Posterior cingulate gyrus (tissue), 11 donors: Measurements from ENCODE around the gene KARS1.
"Not testable (repeated sequence)": the region's sequence is repeated elsewhere in the genome, so short reads cannot be mapped to it uniquely, and the experiment has no call there.

Source experiments
- DNase-seq, 10 donors: peaks; one replicate each; pipeline versions ENCODE4 v3.0.0 to v3.0.0-alpha.2; 2020 to 2021; ENCODE audit warnings: mixed read lengths in 3 of 10
- intact Hi-C: fragments of 100-400 bp; cut with DNase I; formaldehyde crosslinking; loops from one replicate; pipeline ENCODE4 v1.15.1; 2023

Gene KARS1

DNA sequence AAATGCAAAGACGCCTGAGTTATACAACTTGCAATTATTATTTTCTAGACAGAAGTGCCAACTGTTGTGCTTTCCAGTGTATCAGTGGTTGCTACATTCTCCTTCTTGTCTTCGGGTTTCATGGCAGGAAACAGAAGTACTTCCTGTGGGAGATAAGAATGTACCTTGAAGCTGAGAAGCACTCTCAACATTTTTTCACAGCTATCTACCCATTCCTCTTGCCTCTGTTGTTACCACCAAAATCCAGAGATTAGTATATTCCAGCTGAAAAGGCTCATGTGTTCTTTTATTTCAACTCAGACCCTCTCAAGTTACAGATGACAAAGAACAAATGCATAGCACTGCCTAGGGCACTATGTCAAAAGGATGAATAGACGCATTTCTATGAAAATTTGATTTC, 19.6 kb downstream of the KARS1 start:
- intact Hi-C loops: loop anchor here (10.0 kb wide), 1 partner anchor 163 kb away; the partner anchor contains the start of gene TMEM170A
- DNase-seq: no peak

DNA sequence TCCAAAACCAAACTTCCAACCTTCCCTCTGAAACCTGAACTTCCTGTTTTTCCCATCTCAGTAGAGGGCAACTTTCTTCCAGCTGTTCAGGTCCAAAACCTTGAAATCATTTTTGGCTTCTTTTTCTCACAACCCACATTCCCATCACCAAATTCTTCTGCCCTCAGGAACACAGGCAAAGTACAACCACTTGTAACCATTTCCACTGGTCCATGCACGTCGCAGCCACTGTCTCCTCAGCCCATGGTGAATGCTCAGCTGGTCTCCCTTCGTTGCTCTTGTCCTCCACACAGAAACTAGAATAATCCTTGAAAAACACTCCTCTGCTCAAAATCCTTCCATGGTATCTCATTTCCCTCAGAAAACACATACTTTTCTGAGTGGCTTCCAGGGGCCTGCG, 20.7 kb downstream of the KARS1 start:
- DNase-seq: no peak
- intact Hi-C loops: loop anchor here (10.0 kb wide), 1 partner anchor 162 kb away; the partner anchor contains the start of gene TMEM170A

DNA sequence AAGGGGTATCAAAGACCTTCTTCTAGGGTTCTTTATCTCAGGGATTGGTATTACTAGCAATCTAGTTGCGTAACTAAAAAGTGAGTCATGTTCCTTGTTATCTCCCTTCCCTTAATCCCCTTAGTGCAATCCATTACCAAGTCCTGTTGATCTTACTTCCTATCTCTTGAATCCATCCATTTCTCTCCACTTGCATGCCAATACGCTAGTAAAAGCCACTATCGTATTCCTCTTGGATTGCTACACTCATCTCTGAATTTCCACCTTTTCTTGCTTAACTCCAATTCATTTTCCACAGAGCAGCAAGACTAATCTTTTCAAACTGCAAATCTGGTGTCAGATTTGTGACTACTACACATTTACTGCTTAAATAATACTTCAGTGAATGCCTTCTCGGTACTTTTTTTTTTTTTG, 22.5 kb downstream of the KARS1 start:
- DNase-seq: no peak

DNA sequence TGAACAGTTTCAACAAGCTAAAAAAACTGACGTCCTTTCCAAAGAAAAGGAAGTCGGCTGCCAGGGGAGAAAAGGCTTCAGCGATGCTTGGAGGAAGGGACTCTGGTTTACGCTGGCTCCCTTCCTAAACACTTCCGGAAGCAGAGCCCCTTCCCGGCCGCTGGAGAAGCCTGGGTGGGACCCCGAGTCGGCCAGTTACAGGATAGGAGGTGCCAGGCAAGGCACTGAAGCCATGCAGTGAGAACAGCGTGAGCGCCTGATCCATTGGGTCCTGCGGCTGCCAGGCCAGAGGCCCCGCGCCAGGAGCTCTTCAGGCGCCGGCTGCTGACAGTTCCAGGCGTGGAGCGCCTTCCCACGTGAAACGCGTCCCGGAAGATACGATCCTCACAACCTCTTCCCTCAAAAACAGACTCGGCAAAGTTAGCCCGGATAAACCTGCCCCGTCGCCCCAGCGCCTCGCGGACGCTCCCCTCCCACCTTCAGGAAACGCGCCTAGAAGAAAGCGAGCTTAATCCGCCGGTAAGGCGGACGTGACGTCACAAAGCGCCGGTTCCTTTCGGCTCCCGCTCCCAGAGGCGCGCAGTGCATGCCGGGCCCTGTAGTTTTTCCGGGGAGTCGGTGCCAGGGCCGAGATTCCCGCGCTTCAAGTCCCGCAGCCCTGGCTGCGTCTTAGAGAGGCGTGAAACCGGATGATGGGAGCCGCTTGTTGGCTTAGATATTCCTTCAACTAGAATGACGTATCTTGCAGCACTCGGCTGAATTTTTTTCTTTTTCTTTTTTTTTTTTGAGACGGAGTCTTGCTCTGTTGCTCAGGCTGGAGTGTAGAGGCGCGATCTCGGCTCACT, 24.5 kb downstream of the KARS1 start, which contains the start of gene ADAT1:
Gene ADAT1, minus strand, starts transcription at position 521 of the 845 bp plus-strand sequence. CDS start 2,482 bp downstream, outside the sequence.
- intact Hi-C loops: loop anchor here (1.0 to 10.0 kb wide), 3 partner anchors 24 to 158 kb away; partner anchors contain the start of genes KARS1, TERF2IP, TMEM170A and TMEM231
- DNase-seq: peak; percentile 95 to 99 (median 98)

More for the DNA sequence above, 22.5 kb downstream of the KARS1 start:
- intact Hi-C loops: loop anchor here (5.0 to 10.0 kb wide), 2 partner anchors 68 to 160 kb away; partner anchors contain the start of genes TMEM170A and TMEM231

DNA sequence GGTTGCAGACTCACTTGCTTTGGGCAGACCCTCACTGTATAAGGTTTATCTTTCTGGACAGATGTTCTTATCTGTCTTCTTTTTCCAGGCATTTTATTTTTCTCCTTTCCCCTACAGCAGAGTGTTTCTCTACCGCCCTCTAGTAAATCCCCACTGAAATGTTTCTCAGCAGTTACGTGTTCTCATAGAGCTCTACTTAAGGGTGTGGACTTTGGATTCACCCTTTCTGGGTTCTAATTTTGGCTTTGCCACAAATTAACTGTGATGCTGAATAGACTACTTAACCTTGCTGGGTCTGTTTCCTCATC, 26.3 kb downstream of the KARS1 start:
- intact Hi-C loops: loop anchor here (5.0 to 10.0 kb wide), 2 partner anchors 64 to 156 kb away; partner anchors contain the start of genes TMEM170A and TMEM231
- DNase-seq: no peak

DNA sequence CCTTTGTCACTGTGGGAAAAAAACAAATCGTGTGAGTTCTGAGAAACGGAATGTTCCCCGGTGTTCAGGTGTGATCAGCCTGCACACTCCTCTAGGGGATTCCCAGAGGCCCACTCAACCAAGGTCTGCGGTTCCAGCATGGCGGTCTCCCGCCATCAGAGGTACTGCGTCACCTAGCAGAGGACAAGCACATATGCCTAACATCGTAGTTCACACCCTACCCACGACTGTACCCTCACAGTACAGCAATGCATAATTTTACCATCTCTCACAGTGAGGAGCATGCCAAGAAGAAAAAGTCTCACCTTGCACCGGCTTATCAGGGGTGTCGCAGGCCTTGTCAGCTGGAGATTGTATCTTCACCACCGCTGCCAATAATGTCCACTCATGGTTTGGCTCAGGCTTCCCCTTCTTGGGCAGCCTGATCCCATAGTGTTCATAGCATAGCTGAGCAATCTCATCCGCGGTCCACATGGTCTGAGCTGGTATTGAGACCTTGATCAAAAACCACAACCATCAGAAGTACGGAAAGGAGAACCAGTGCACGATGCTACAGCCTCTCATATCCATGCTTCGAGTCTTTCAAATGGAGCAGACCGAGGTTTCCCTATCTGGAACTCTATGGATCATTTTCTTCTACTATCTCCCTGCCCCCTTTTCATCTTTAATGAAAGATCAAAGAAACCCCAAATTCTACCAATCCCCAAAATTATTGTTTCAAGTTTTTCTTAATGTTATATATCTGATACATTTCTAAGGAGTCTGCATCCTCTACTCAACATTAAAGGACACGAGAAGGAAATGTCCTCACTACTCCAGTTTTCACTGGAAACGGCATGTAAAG, 26.9 kb downstream of the KARS1 start:
- DNase-seq: no peak
- intact Hi-C loops: loop anchor here (5.0 to 10.0 kb wide), 2 partner anchors 63 to 156 kb away; partner anchors contain the start of genes TMEM170A and TMEM231

DNA sequence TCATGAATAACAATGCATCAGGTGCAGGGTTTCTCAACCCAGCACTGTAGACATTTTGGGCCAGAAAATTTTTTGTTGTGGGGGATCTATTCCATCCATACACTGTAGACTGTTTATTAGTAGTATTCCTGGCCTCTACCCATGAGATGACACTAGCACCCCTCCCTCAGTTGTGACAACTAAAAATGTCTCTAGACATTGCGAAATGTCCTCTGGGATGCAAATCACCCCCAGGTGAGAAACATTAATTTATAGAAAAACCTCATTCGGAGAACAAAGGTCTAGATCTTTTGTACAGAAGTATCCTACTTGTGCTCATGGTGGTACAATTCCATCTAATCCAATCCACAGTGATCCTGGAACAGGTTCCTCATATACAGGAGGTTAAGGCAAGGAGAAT, 28.7 kb downstream of the KARS1 start:
- no peak for DNase-seq
- intact Hi-C loops: no loop called here

DNA sequence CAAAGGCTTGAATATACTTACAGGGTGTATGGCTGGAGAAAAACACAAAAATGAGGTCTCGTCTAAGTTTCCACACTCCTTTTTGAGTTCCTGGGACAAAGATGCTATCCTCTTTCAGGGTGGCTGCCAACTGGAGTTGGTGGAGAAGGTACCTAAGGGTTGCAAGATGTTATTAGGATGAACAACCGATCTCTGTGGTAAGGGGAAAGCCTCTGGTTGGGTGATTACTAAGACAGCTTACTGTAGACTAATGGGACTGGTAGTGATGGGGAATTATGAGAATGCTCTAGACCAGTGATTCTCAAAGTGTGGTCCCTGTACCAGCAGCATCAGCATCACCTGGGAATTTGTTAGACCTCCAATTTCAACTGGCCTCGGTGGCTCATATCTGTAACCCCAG, 30.3 kb downstream of the KARS1 start:
- intact Hi-C loops: no loop called here
- DNase-seq: no peak

DNA sequence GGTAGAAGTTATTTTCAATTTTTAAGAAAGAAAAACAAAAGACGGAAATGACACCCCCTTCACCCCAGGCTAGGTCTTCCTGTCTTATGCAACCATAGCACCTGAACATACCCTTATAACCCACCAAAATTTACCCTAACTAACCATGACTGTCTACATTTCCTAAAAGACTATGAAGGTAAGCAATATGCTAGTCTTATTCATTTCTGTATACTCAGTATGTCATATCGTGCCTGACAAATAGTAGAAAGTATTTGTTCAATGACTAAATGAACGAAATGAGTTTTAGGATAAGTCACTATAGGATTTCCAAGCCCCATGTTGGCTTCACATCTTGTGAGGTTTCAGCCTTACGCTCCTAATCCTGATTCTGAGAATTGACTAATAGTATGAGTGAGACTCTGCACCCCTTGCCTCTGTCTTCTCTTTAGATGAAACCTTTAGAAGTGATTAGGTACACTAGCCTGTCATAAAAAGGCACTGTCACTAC, 30.9 kb downstream of the KARS1 start:
- intact Hi-C loops: no loop called here
- DNase-seq: no peak

DNA sequence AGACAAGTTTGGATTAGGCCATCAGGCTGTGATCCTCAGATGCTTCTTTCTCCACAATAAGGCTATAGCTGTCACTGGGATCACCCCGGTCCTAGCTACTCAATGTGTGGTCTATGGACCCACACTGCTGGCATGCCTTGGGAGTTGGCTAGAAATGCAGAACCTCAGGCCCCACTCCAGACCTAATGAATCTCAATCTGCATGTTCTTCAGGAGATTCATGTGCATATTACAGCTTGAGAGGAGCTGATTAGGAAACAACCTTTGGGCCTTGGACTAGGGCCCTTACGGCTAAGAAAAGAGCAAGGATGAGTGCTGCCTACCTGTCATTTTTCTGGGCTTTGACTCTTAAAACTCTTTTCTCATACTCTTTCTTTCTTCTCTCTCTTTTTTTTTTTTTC, 31.8 kb downstream of the KARS1 start:
- no peak for DNase-seq
- intact Hi-C loops: no loop called here

DNA sequence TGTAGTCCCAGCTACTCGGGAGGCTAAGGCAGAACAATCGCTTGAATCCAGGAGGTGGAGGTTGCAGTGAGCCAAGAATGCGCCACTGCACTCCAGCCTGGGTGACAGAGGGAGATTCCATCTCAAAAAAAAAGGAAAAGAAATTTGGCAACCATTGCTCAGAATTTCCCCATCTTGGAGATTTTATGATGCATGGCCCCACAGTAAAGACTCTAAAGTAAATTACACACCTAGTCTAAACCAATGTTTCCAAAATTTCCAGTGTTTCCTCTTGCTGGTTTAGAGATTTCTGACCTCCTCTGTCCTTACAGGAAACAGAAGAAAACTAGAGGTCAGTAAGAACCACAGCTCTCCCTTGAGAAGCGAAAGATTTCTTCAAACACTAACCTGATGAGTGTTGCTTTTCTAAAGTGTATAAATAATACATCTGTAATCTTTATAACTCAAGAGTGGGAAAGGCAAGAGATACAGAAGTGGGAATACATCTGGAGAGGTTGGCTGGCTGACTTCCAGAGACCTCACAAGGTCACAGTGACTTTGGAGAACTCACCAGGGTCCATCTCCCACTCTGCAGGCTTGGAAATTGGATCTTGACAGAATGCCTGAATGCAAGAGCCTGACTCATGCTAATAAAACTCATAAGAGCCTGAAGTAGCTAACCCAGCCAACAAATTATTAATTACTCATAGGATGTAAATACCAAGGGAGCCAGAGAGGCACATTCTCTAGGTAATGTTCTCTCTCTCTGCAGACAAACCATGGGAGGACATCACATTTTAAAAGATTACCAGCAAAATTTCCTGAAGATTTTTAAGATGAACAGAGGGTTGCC, 33.2 kb downstream of the KARS1 start:
- DNase-seq: no peak
- intact Hi-C loops: no loop called here

DNA sequence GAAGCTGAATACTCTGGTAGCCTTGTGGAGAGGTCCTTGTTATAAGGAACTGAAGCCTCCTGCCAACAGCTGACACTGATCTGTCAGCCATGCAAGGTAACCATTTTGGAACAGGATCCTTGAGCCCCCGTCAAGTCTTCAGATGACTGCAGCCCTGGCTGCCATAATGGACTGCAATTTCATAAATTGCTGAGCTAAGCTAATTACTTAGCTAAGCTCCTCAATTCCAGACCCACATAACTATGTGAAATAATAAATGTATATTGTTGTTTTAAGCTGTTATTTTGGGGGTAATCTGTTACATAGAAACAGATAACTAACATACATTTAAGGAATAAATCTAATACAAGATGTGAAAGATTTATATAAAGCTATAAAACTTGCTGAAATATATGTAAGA, 41.0 kb downstream of the KARS1 start:
- intact Hi-C loops: no loop called here
- DNase-seq: no peak

DNA sequence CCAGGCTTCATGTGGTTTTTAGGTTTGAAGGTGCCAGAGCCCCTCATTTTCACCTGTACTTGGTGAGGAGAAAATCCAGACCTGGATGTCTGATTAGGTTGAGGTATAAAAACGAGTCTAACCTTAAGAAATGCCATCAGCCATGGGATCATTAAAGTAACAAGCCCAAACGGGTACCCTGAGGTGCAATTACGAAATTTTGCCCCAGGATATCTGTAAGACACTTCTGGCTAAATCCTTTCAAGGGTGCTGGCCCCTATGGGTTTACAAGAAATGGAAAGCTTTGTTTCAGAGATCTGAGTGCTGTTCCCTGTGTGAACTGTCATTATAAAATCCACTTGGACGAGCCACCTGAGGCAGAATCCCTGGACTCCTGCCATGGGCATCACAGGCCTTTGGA, 44.2 kb downstream of the KARS1 start:
- intact Hi-C loops: no loop called here
- no peak for DNase-seq

DNA sequence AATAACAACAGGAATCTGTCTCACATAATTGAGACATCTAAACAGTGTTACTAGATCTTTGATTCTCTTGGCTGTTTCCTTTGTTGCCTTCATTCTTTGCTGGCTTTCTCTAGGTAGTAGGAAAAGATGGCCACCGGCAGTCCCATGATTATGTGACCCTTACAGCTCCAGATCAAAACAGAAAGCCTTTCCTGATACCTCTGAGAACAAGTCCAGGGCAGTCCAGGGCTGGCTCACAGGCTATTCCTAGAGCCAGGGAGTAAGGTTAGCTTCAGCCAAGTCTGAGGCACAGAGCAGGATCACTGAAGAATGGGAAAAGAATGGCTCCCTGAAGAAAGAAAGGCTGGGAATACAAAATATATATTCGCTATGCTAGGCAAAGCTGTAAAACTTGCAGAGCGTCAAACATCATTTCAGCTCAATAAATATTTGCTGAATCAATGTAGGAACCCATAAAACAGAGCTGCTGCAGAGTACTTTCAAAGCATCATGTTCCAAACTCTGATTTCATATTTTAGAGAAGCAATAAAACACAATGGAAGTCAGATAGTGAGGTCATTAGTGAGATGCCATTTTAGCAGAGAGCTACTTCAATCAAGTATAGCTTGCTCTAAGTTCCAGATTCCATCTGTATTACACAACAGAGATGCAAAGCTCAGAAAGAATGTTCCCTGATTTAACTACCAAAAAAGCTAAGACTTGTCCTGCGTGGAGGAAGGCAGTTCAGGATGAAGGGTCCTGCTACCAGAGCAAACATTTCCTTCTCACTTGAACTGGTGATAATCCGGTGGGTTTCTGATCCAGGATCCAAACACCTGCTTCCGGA, 47.8 kb downstream of the KARS1 start:
- DNase-seq: no peak
- intact Hi-C loops: no loop called here

DNA sequence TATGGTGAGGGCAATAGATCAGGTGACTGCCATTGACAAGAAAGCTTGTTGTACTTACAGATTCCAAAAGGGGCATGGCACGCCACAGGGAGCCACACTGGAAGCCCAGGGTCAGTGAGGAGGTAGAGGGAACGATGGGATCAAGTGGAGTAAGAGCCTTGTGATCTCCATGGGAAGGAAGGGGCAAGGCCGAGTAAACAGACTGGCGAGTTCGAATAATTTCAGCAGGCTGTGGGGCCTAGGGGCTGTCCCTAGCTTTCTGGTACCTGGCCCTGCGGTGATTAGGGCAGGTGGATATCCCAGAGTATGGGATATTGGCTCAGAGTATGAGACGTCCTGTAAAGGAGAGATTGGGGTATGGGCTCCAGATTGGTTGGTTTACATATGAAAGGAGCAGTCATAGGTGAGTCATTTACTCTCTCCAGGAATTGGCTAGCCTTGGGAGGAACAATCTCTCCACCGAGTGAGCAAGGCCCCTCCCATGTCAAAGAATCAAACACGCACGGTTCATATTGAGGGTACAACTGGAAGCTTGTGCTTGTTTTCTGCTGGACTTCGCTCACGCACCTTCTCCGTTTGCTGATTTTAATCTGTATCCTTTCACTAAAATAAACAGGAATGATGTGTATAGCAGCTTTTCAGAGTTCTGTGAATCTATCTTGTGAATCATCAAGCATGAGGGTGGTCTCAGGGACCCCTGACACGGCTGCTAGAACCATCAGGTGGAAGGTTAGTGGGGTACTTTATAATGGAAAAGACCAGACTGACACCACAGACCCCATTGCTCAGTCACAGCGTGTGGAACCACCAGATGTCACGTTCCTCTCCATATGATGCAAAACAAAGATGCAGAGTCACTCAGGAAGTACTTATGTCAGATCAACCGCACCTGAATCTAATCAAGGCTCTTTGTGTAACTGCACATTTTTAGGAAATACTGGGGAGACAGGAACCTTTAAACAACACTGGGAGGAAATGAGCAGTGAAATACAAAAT, 53.3 kb downstream of the KARS1 start:
- intact Hi-C loops: no loop called here
- no peak for DNase-seq

DNA sequence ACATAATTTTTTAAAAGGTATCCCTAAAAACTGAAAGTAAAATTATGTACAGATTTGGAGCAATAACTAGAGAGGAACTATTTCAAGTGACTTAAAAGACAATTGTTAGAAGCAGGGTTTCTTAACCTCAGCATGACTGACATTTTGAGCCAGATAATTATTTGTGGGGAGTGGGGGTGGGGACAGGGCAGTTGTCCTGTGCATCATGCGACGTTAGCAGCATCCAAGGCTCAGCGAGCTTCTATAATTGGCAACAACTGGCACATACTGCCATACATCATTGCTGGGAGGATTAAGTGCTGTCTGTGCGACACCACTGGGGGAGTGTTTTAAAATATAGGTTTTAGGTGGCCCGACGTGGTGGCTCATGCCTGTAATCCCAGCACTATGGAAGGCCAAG, 54.2 kb downstream of the KARS1 start:
- DNase-seq: no peak
- intact Hi-C loops: no loop called here

DNA sequence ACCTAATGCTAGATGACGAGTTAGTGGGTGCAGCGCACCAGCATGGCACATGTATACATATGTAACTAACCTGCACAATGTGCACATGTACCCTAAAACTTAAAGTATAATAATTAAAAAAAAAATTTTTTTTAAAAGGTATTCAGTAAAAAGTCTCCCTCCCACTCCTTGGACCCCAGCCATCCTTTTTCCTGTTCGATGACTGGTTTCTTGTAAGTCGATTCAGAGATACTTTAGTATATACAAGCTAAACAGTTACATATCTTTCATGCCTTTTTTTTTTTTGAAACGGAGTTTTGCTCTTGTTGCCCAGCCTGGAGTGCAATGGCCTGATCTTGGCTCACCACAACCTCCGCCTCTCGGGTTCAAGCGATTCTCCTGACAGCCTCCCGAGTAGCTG, 55.5 kb downstream of the KARS1 start:
- intact Hi-C loops, DNase-seq: not testable (repeated sequence)
